ENCODE measurements around the gene RUNX2.

RUNX2 gene

GRCh38 chr6:45655745-45656476, 327.8 kb downstream of the RUNX2 start:
- DNase-seq (ENCODE audit: insufficient read length) = no peak

DNA sequence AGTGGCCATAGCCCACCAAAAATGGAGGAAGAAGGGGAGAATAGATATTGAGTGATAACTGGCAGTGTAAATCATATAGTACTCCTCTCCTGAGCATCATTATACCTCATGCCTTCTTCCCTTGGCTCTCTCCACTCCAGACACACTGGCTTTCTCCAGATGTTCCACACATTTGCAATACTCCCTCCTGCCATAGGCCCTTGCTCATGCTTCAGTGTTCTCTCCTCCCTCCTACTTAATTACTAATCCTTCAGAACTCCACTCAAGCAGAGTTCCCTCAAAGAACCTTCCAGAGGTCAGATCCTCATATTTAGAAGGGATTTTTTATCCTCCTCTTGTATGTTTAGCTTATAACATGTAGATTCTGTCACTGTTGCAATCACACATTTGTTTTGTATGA, 329.1 kb downstream of the RUNX2 start:
- TF ChIP-seq POLR2A (IDR thresholded peaks at IDR 0.05; ENCODE audit: low read depth, low read length) = no peak
- no peak for TF ChIP-seq TAF1 (IDR thresholded peaks at IDR 0.05; ENCODE audit: borderline replicate concordance, low read depth, low read length)
- TF ChIP-seq POLR2AphosphoS5 (IDR thresholded peaks at IDR 0.05; ENCODE audit: low read depth, low read length) = no peak
- DNase-seq (ENCODE audit: insufficient read length) = no peak
- no peak for FAIRE-seq

More at GRCh38 chr6:45655745-45656476, 327.8 kb downstream of the RUNX2 start:
- no peak for FAIRE-seq
- no peak for TF ChIP-seq TAF1 (IDR thresholded peaks at IDR 0.05; ENCODE audit: borderline replicate concordance, low read depth, low read length)
- TF ChIP-seq POLR2AphosphoS5 (IDR thresholded peaks at IDR 0.05; ENCODE audit: low read depth, low read length) = no peak
- TF ChIP-seq POLR2A (IDR thresholded peaks at IDR 0.05; ENCODE audit: low read depth, low read length) = no peak

- TF ChIP-seq TAF1 (IDR thresholded peaks at IDR 0.05; ENCODE audit: borderline replicate concordance, low read depth, low read length) (no peak), POLR2AphosphoS5 (IDR thresholded peaks at IDR 0.05; ENCODE audit: low read depth, low read length) (no peak), POLR2A (IDR thresholded peaks at IDR 0.05; ENCODE audit: low read depth, low read length) (no peak)
Observed at GRCh38 chr6:45658400-45658799, 330.3 kb downstream of the RUNX2 start.

GRCh38 chr6:45658958-45659357, 330.8 kb downstream of the RUNX2 start:
- no peak for FAIRE-seq
- TF ChIP-seq POLR2AphosphoS5 (IDR thresholded peaks at IDR 0.05; ENCODE audit: low read depth, low read length) (no peak), POLR2A (IDR thresholded peaks at IDR 0.05; ENCODE audit: low read depth, low read length) (no peak), TAF1 (IDR thresholded peaks at IDR 0.05; ENCODE audit: borderline replicate concordance, low read depth, low read length) (no peak)

More at GRCh38 chr6:45658400-45658799, 330.3 kb downstream of the RUNX2 start:
- DNase-seq (ENCODE audit: insufficient read length) = no peak
- FAIRE-seq = no peak

GRCh38 chr6:45661661-45662060, 333.5 kb downstream of the RUNX2 start:
- no peak for FAIRE-seq
- TF ChIP-seq POLR2AphosphoS5 (IDR thresholded peaks at IDR 0.05; ENCODE audit: low read depth, low read length) (no peak), TAF1 (IDR thresholded peaks at IDR 0.05; ENCODE audit: borderline replicate concordance, low read depth, low read length) (no peak), POLR2A (IDR thresholded peaks at IDR 0.05; ENCODE audit: low read depth, low read length) (no peak)
- DNase-seq (ENCODE audit: insufficient read length) = no peak

More at GRCh38 chr6:45658958-45659357, 330.8 kb downstream of the RUNX2 start:
- no peak for DNase-seq (ENCODE audit: insufficient read length)

- TF ChIP-seq TAF1 (IDR thresholded peaks at IDR 0.05; ENCODE audit: borderline replicate concordance, low read depth, low read length) (no peak), POLR2AphosphoS5 (IDR thresholded peaks at IDR 0.05; ENCODE audit: low read depth, low read length) (no peak), POLR2A (IDR thresholded peaks at IDR 0.05; ENCODE audit: low read depth, low read length) (no peak)
- DNase-seq (ENCODE audit: insufficient read length) = no peak
- FAIRE-seq = no peak
Observed at GRCh38 chr6:45663251-45664221, 335.4 kb downstream of the RUNX2 start.

- TF ChIP-seq TAF1 (IDR thresholded peaks at IDR 0.05; ENCODE audit: borderline replicate concordance, low read depth, low read length) (no peak), POLR2A (IDR thresholded peaks at IDR 0.05; ENCODE audit: low read depth, low read length) (no peak), POLR2AphosphoS5 (IDR thresholded peaks at IDR 0.05; ENCODE audit: low read depth, low read length) (no peak)
- no peak for DNase-seq (ENCODE audit: insufficient read length)
- FAIRE-seq = no peak
Observed at GRCh38 chr6:45664707-45665106, 336.6 kb downstream of the RUNX2 start.

GRCh38 chr6:45665859-45666258, 337.7 kb downstream of the RUNX2 start:
- DNase-seq (ENCODE audit: insufficient read length) (no peak), FAIRE-seq (no peak)
- TF ChIP-seq POLR2A (IDR thresholded peaks at IDR 0.05; ENCODE audit: low read depth, low read length) (no peak), POLR2AphosphoS5 (IDR thresholded peaks at IDR 0.05; ENCODE audit: low read depth, low read length) (no peak), TAF1 (IDR thresholded peaks at IDR 0.05; ENCODE audit: borderline replicate concordance, low read depth, low read length) (no peak)

DNA sequence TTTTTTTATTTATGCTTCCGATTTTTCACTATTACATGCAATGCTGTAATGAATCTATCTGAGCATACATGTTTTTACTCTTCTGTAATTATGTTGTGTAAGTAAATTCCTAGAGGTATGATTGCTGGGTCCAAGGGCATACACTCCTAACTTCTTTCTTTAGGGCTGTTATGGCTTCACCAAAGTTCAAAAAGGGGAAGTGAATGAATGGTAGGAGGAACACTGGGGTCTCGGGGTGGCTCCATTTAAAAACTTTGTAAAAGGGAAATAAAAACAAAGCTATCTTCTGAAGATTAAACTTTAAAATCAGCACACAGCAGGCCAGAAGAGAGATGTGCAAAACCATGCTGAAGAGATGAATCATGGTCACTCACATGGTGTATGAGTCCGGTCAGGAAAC, 338.7 kb downstream of the RUNX2 start:
- FAIRE-seq (no peak), DNase-seq (ENCODE audit: insufficient read length) (no peak)
- TF ChIP-seq POLR2A (IDR thresholded peaks at IDR 0.05; ENCODE audit: low read depth, low read length) = no peak
- no peak for TF ChIP-seq POLR2AphosphoS5 (IDR thresholded peaks at IDR 0.05; ENCODE audit: low read depth, low read length)
- no peak for TF ChIP-seq TAF1 (IDR thresholded peaks at IDR 0.05; ENCODE audit: borderline replicate concordance, low read depth, low read length)

DNA sequence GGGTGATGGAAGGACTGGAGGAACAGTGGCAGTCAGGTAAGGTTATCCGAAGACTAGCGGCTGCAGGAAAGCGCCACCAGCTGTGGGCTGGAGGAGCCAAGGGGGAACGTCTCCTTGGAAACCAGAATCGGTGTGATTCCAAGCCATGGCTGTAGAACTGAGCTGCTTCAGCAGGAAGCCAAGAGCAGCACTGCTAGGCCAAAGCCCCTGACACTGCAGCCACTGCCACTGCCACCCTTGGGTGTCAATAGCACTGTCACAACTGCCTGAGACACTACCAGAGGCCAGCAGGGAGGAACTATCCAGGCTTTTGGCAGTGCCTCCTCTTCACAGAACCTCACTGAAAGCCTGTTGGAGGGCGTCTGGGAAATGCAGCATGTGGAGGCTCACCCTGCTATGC, 339.2 kb downstream of the RUNX2 start:
- FAIRE-seq (no peak), DNase-seq (ENCODE audit: insufficient read length) (no peak)
- TF ChIP-seq POLR2AphosphoS5 (IDR thresholded peaks at IDR 0.05; ENCODE audit: low read depth, low read length) = no peak
- TF ChIP-seq TAF1 (IDR thresholded peaks at IDR 0.05; ENCODE audit: borderline replicate concordance, low read depth, low read length) = no peak
- no peak for TF ChIP-seq POLR2A (IDR thresholded peaks at IDR 0.05; ENCODE audit: low read depth, low read length)

DNA sequence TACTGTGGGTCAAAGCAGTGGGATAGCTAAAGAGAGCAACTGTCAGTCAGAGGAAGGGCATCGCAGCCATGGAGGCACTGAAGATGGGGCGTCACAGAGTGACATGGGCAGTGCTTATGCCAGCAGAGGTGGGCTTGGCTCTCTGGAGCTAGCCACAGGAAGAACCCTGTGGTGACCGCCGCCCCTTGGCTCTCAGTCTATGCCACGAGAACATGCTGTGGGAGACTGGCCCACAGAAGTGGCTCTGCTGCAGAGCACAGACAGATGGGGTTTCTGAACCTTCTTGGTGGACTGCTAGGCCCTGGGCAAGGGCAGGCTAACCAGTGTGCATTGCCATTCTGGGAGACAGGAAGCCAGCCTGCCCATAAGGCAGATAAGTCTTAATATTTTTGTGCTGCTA, 339.6 kb downstream of the RUNX2 start:
- TF ChIP-seq TAF1 (IDR thresholded peaks at IDR 0.05; ENCODE audit: borderline replicate concordance, low read depth, low read length) (no peak), POLR2AphosphoS5 (IDR thresholded peaks at IDR 0.05; ENCODE audit: low read depth, low read length) (no peak), POLR2A (IDR thresholded peaks at IDR 0.05; ENCODE audit: low read depth, low read length) (no peak)
- DNase-seq (ENCODE audit: insufficient read length) (no peak), FAIRE-seq (no peak)
